NB4 (cell line): ENCODE measurements around the gene ALPL.

ENCODE experiments used
- CTCF ChIP-seq: IDR thresholded peaks from one replicate; pipeline ENCODE4 v1.5.1; 2012; ENCODE audit warnings: low read depth, low read length
- MYC ChIP-seq: IDR thresholded peaks from 2 replicates; pipeline ENCODE4 v1.6.1; 2011; ENCODE audit warnings: low read depth, low read length
- POLR2A ChIP-seq: IDR thresholded peaks from 2 replicates; pipeline ENCODE4 v1.6.1; 2011; ENCODE audit warnings: mild to moderate bottlenecking; ENCODE audit not compliant: insufficient read length; ENCODE audit errors: extremely low read depth
- TF ChIP-seq, protein P1 (sequence below): IDR thresholded peaks from 2 replicates; pipeline ENCODE4 v1.6.1; 2011; ENCODE audit warnings: low read depth, low read length

DNA sequence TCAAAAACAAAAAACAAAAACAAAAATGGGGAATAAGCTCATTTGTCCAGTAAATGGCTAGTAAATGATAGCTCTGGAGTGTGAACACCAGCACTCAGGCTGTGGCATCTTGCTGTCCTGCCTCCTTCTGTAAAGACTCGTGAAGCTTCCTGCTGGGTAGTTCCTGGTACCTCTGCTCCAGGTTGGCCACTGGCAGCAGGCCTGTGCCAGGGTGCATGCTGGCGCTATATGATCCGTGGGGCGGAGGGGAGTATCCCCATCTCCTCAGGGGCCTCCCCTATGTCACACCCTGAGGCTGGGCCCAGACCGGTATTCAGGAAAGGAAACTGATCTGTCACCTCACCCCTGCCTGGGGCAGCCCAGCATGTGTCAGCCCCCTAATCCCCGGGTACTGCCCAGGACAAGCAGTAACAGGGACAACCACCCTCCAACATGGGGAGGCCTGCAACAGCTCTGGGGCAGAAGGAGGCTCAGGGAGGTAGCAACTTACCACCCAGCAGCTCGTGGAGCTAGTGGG is 14.1 kb downstream of the ALPL start:
- TF ChIP-seq POLR2A (no peak), CTCF (no peak), MYC (no peak)
- TF ChIP-seq, protein P1, sequence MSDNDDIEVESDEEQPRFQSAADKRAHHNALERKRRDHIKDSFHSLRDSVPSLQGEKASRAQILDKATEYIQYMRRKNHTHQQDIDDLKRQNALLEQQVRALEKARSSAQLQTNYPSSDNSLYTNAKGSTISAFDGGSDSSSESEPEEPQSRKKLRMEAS = no peak
